ENCODE data around the gene CSRP1. TPM values are rescaled to one million over a fixed set of nuclear protein-coding genes. Genes with fewer than 3 reads are reported as not detected.
A peak's percentile ranks its signal among the peaks of the same experiment; 100 is the strongest.

The CSRP1 gene
- total and polyA plus RNA-seq, 9 of the 15 experiments (the other 6 are each of a cell fraction or from before 2014, with no cell fraction given), result 6.8 to 39.4 (median 23.7) TPM

DNA sequence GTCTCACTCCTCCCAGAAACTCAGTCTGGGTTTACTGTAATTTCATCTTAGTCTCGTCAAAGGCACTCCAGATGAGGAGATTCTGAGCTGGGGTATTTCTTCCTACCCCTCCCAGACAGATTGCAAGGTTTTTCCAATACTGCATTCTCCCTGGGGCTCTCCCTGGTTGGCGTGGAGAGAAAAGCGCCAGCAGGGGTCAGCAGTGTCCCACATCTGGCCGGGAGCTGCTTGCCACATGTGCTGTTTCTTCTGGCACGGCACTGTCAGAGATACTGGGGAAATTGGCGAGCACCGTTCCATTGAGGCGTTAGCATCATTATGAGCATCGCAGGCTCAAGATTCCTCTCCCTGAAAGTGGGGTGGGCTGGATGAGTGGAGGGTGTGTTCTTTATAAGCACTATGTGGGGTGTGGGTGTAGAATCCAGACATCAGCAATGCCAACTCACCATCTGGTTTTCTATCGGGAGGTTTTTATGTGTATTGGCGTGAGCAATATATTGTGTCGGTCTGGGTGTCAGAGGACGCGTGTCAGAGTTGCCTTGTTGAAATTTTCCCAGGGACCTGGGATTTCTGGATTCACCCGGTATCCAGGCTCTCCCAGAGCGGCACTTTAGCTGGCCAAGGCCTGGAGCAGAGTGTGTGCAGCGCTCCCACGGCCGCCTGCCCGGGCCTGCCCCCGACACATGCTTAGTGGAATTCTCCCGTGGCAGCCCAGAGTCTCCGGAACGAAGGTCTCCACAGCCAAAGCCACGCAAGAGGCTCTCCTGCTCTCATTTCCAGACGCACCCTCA lies 24.0 kb upstream of the CSRP1 start (continued):
- TF ChIP-seq L3MBTL2 (IDR thresholded peaks at IDR 0.05) (peak; percentile 80), ZNF24 (IDR thresholded peaks at IDR 0.05) (no peak; the same call in 1 of the 2 replicates), ASH1L (IDR thresholded peaks at IDR 0.05; ENCODE audit: borderline replicate concordance, low read depth, partially characterized antibody) (no peak), TSC22D4 (tag; IDR thresholded peaks at IDR 0.05) (no peak), TAL1 (IDR thresholded peaks at IDR 0.05) (no peak), FOXA1 (IDR thresholded peaks at IDR 0.05; ENCODE audit: borderline replicate concordance) (no peak), MTA1 (IDR thresholded peaks at IDR 0.05; ENCODE audit: borderline replicate concordance) (no peak), EP300 (IDR thresholded peaks at IDR 0.05; ENCODE audit: low read length) (peak; percentile 41), ZNF830 (CRISPR knock-in tag; IDR thresholded peaks at IDR 0.05) (no peak), RB1 (IDR thresholded peaks at IDR 0.05; ENCODE audit: low read depth) (peak; percentile 77), STAT5B (CRISPR knock-in tag; IDR thresholded peaks at IDR 0.05) (no peak), MYC (IDR thresholded peaks at IDR 0.05; ENCODE audit: low read depth, low read length) (peak; percentile 95), MYC (CRISPR knock-in tag; IDR thresholded peaks at IDR 0.05; ENCODE audit: borderline replicate concordance, low read depth) (no peak), ELF1 (tag; IDR thresholded peaks at IDR 0.05) (no peak), MIER1 (IDR thresholded peaks at IDR 0.05; ENCODE audit: low read depth) (no peak), CEBPB (tag; IDR thresholded peaks at IDR 0.05) (peak; percentile 50), ZNF274 (IDR thresholded peaks at IDR 0.05; ENCODE audit: borderline replicate concordance, low read depth, low read length) (no peak), ZBTB1 (CRISPR knock-in tag; IDR thresholded peaks at IDR 0.05; ENCODE audit: borderline replicate concordance, low read depth) (no peak), JUN (IDR thresholded peaks at IDR 0.05; ENCODE audit: borderline replicate concordance, low read depth, low read length) (peak; percentile 70; the same call in 1 of the 2 replicates), JUN (CRISPR knock-in tag; IDR thresholded peaks at IDR 0.05; ENCODE audit: borderline replicate concordance) (no peak), ZNF785 (CRISPR knock-in tag; IDR thresholded peaks at IDR 0.05) (no peak), XRCC5 (IDR thresholded peaks at IDR 0.05; ENCODE audit: low read depth, low read length) (no peak), PRMT5 (CRISPR knock-in tag; IDR thresholded peaks at IDR 0.05) (no peak), ZNF3 (CRISPR knock-in tag; IDR thresholded peaks at IDR 0.05) (no peak)
- TF ChIP-seq, protein P1, sequence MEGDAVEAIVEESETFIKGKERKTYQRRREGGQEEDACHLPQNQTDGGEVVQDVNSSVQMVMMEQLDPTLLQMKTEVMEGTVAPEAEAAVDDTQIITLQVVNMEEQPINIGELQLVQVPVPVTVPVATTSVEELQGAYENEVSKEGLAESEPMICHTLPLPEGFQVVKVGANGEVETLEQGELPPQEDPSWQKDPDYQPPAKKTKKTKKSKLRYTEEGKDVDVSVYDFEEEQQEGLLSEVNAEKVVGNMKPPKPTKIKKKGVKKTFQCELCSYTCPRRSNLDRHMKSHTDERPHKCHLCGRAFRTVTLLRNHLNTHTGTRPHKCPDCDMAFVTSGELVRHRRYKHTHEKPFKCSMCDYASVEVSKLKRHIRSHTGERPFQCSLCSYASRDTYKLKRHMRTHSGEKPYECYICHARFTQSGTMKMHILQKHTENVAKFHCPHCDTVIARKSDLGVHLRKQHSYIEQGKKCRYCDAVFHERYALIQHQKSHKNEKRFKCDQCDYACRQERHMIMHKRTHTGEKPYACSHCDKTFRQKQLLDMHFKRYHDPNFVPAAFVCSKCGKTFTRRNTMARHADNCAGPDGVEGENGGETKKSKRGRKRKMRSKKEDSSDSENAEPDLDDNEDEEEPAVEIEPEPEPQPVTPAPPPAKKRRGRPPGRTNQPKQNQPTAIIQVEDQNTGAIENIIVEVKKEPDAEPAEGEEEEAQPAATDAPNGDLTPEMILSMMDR (IDR thresholded peaks at IDR 0.05 in 2 of 3, conservative IDR thresholded peaks at IDR 0.05 in 1 of 3; ENCODE audit: insufficient read depth in 2 of 3, low read depth in 1 of 3, low read length in 3 of 3), result peak; percentile 95 to 98 (median 98)
